Erythroblast (primary cell): ENCODE data around the gene TTLL5.

Experiments used
- DNase-seq, 2 experiments: peaks; one replicate each; lab custom pipeline; 2025; lab: John Stamatoyannopoulos, UW
- GATA1 ChIP-seq: IDR thresholded peaks from 2 replicates; pipeline ENCODE4 v1.6.1; 2011; ENCODE audit warnings: low read depth, mild to moderate bottlenecking, control low read depth, low read length, moderate library complexity
- POLR2A ChIP-seq: IDR thresholded peaks from 2 replicates; pipeline ENCODE4 v1.6.1; 2011; ENCODE audit warnings: mild to moderate bottlenecking, low read length

Gene TTLL5

DNA sequence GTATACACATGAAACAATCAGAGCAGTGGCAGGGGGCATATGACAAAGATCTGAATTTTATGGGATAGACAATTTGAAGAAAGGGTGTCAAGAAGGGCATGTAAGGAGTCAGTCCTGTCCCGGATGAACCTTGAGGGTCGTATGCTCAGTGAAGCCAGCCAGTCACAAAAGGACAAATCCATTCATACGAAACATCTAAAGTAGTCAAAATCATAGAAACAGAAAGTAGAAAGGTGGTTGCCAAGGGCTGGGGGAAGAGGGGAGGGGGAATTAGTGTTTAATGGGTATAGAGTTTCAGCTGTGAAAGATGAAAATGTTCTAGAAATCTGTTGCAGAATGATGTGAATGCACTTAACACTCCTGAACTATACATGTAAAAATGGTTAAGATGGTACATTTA, 163.3 kb downstream of the TTLL5 start:
- TF ChIP-seq POLR2A (no peak), GATA1 (no peak)
- DNase-seq = no peak

- TF ChIP-seq GATA1 (no peak), POLR2A (no peak)
- no peak for DNase-seq
Observed at GRCh38 chr14:75825147-75825592, 164.1 kb downstream of the TTLL5 start.

GRCh38 chr14:75826599-75826998, 165.6 kb downstream of the TTLL5 start:
- no peak for DNase-seq
- no peak for TF ChIP-seq POLR2A
- TF ChIP-seq GATA1 = no peak

DNA sequence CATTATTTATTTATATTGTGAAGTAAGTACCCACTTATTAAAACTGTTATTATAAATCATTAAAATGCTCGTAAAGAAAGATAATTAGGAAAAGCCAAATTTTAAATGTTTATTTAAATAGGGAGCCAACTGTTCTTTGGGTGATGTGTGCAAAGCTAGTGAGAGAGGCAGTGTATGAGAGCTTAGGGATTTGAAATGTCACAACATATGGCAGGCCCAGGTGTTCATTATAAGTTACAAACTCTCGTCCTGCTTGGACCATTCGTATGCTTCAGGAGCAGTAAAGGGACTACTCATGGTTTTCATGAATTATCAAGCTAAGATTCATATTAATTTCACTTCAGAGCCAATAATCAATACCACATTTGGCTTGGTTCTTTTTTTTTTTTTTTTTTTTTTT, 166.3 kb downstream of the TTLL5 start:
- TF ChIP-seq GATA1 (no peak), POLR2A (no peak)
- DNase-seq = no peak

- TF ChIP-seq GATA1 (no peak), POLR2A (no peak)
- no peak for DNase-seq
Observed at GRCh38 chr14:75829316-75829715, 168.3 kb downstream of the TTLL5 start.

DNA sequence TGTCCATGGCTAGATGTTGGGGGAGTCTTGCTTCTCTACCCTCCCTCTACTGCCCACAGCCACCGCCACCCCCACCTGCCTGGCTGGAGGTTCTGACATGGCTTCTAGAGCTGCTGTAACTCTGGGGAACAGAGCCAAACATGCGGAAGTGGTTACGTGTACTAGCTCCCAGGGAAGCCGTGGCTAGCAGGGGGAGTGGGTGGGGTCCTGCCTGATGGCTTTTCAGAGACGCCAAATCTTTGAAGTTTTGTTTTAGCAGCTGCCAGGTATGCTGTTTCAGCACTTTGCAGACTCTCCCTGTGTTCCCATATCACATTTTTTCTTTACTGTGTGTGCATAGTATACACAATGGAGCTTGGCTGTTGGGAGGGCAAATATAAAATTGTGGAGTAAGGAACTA, 170.4 kb downstream of the TTLL5 start:
- DNase-seq = no peak
- TF ChIP-seq POLR2A = no peak

DNA sequence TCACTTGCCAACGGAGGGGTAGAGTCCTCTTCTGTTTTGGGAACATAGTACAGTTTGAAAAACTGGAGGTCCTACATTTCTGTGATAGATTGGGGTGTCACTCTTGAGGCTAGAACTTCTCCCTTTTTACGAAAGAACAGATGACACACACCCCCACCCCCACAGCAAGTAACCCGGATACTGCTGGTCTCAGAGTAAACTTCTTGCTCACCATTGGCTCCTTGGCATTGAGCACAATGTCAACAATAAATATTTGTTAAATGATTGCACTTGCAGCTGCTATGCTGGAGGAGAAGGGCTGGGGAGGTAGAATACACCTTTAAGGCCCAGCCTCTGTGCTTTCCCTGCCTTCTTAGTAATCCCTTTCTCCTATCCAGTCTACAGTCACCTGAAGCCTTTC, 170.9 kb downstream of the TTLL5 start:
- TF ChIP-seq POLR2A (no peak), GATA1 (no peak)
- no peak for DNase-seq

DNA sequence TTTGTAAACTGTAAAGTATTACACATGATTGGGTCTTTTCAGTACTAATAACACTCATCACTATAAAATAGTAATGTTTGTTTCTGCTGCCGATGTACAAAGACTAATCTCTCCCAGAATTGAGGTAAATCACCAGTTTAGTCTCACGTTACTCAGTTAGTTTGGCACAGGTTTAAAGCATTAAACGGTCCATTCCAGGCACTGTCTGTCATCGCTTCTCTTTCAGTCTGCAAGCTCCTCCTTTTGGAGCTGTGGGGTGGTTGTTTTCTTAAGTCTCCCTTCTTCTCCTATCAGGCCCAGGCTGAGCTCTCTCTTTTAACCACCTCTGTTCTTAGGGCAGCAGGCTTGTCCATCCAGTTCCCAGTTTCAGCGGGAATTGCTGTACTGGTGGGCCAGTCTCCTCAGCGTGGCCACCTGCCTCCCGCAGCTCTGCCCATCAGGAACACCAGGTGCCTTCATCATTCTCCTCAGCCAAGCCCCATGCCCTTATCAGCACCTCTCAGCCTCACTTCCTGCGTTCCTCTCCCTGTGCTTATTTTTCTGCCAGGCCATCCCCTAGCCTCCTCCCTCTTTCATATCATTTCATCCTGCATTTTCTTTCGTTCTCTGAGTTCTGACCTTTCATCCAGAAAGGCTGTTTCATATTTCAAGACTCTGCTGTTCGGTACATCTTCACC, 171.7 kb downstream of the TTLL5 start:
- DNase-seq = peak; percentile 42 to 46

GRCh38 chr14:75833326-75834020, 172.4 kb downstream of the TTLL5 start:
- no peak for DNase-seq
- TF ChIP-seq GATA1 (no peak), POLR2A (no peak)

More for the DNA sequence above, 171.7 kb downstream of the TTLL5 start:
- TF ChIP-seq POLR2A (no peak), GATA1 (no peak)

- no peak for DNase-seq
- TF ChIP-seq POLR2A (no peak), GATA1 (no peak)
Observed at GRCh38 chr14:75835156-75835725, 174.2 kb downstream of the TTLL5 start.

DNA sequence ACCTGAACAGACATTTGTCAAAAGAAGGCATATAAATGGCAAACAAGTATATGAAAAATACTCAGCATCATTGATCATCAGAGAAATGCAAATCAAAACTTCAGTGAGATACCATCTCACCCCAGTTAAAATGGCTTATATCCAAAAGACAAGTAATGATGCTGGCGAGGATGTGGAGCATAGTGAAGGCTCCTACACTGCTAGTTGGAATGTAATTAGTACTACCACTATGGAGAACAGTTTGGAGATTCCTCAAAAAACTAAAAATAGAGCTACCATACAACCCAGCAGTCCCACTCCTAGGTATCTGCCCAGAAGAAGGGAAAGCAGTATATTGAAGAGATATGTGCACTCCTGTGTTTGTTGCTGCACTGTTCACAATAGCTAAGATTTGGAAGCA, 174.7 kb downstream of the TTLL5 start:
- DNase-seq = no peak
- no peak for TF ChIP-seq POLR2A
- TF ChIP-seq GATA1 = no peak

DNA sequence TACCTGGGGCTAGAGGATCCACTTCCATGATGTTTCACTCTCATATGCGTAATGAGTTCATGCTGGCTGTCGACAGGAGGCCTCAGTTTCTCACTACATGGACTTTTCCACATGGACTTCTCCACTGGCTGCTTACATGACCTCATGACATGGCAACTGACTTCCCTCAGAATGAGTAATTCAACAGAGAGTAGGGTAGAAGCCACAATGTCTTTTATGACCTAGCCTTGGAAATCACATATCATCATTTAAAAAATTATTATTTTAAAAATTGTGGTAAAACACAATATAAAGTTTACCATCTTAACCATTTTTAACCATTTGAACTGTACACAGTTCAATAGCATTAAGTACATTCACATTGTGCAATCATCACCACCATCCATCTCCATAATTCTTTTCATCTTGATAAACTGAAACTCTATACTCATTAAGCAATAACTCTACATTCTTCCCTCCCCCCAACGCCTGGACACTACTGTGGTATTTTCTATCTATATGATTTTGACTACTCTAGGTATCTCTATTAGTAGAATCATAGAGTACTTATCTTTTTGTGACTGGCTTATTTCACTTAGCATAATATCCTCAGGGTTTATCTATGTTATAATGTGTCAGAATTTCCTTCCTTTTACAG, 176.2 kb downstream of the TTLL5 start:
- TF ChIP-seq POLR2A (no peak), GATA1 (no peak)
- no peak for DNase-seq

GRCh38 chr14:75840911-75841310, 179.9 kb downstream of the TTLL5 start:
- DNase-seq = no peak
- no peak for TF ChIP-seq POLR2A
- TF ChIP-seq GATA1 = no peak

DNA sequence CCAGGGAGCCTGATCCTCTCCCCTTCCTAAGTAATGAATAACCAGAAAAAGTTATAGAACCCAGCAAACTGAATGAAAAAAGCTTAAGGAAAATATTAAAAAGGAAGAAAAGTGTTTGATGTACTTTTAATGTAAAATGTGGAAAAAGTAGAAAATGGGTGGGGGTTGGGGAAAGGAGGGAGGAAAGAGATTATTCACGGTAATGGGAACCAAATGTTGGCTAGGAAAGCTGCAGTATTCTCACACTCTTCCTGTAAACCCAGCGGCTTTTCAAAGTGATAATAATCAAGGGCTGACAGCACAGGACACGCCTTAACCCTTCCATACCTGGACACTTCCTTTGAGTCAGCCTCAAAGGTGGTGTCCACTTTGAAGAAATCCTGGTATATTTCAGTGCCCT, 181.5 kb downstream of the TTLL5 start:
- no peak for DNase-seq
- TF ChIP-seq GATA1 = no peak
- no peak for TF ChIP-seq POLR2A

DNA sequence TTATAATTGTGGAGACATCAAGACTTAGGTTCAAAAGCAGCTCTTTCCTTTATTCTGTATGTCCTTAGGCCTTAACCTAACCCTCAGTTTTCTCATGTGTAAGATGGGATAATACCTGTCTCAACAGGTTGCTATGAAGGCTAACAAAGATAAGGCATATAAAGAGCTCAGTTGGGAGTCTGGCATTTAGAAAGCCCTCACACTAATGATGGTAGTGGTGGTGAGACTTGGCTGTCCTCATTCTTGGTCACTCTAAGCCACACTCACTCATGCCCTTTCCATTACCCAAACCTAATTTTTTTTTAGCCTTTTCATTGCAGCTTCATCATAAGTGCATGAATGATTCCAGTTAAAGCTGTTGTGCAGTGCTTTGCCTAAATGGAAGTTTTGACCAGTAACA, 183.4 kb downstream of the TTLL5 start:
- DNase-seq = no peak
- no peak for TF ChIP-seq POLR2A
- no peak for TF ChIP-seq GATA1
